Anterior cingulate cortex (tissue), 58 donors: Measurements from ENCODE around the gene CEP63.
"Not testable (repeated sequence)": the region's sequence is repeated elsewhere in the genome, so short reads cannot be mapped to it uniquely, and the experiment has no call there.

Experiments used
- DNase-seq, 58 donors: peaks; one replicate each; lab custom pipeline; 2025; lab: John Stamatoyannopoulos, UW

Gene CEP63

GRCh38 chr3:134563601-134564000, 77.7 kb downstream of the CEP63 start:
- DNase-seq, result no peak

GRCh38 chr3:134564991-134565390, 79.1 kb downstream of the CEP63 start:
- no peak for DNase-seq

GRCh38 chr3:134567605-134568004, 81.7 kb downstream of the CEP63 start:
- DNase-seq, result no peak

- DNase-seq, result no peak
These were observed 82.9 kb downstream of the CEP63 start for GRCh38 chr3:134568790-134569189.

- DNase-seq, result not testable (repeated sequence)
These were observed 84.0 kb downstream of the CEP63 start for GRCh38 chr3:134569899-134570298.

- no peak for DNase-seq
These were observed 90.6 kb downstream of the CEP63 start for GRCh38 chr3:134576426-134576825.

GRCh38 chr3:134576831-134577230, 91.0 kb downstream of the CEP63 start:
- DNase-seq, result no peak

GRCh38 chr3:134579141-134579665, 93.3 kb downstream of the CEP63 start:
- DNase-seq, result no peak

GRCh38 chr3:134590766-134591165, 104.9 kb downstream of the CEP63 start:
- no peak for DNase-seq

- DNase-seq, result no peak
These were observed 106.9 kb downstream of the CEP63 start for GRCh38 chr3:134592806-134593205.

- no peak for DNase-seq
These were observed 108.5 kb downstream of the CEP63 start for GRCh38 chr3:134594331-134594741.

- not testable (repeated sequence) for DNase-seq
These were observed 109.1 kb downstream of the CEP63 start for GRCh38 chr3:134594986-134595385.

GRCh38 chr3:134597390-134597970, 111.6 kb downstream of the CEP63 start:
- DNase-seq, result no peak

GRCh38 chr3:134598763-134599545, 113.1 kb downstream of the CEP63 start:
- DNase-seq, result peak in 15 of 58 donors; percentile 10 to 65 (median 30)

GRCh38 chr3:134600206-134600605, 114.3 kb downstream of the CEP63 start:
- DNase-seq, result no peak

GRCh38 chr3:134600685-134601463, 115.0 kb downstream of the CEP63 start:
- peak in 56 of 58 donors; percentile 21 to 88 (median 57) for DNase-seq

- DNase-seq, result peak in 50 of 58 donors; percentile 13 to 77 (median 54)
These were observed 115.9 kb downstream of the CEP63 start for GRCh38 chr3:134601539-134602439.

GRCh38 chr3:134602440-134602814, 116.6 kb downstream of the CEP63 start:
- peak in 1 of 58 donors; percentile 48 for DNase-seq

GRCh38 chr3:134603480-134603879, 117.6 kb downstream of the CEP63 start:
- DNase-seq, result no peak

- DNase-seq, result no peak
These were observed 118.1 kb downstream of the CEP63 start for GRCh38 chr3:134603956-134604355.
